Skin epidermis (tissue), 12 donors: ENCODE measurements around the gene STK39.
"Not testable (repeated sequence)": the region's sequence is repeated elsewhere in the genome, so short reads cannot be mapped to it uniquely, and the experiment has no call there.

ENCODE experiments used
- H3K27ac ChIP-seq, 21 experiments: fragments of 200-600 bp; sonication (generic) in 11 of 21; one replicate each; pipeline ENCODE4 v1.5.0; 2020; ENCODE audit warnings: mild to moderate bottlenecking in 3 of 21, inconsistent platforms in 2 of 21, moderate library complexity in 2 of 21
- H3K4me3 ChIP-seq, 7 experiments: fragments of 200-600 bp; sonication (generic) in 2 of 7; one replicate each; pipeline ENCODE4 v1.5.0; 2020; ENCODE audit warnings: inconsistent platforms in 2 of 7, mild to moderate bottlenecking in 2 of 7, moderate library complexity in 1 of 7

The STK39 gene

DNA sequence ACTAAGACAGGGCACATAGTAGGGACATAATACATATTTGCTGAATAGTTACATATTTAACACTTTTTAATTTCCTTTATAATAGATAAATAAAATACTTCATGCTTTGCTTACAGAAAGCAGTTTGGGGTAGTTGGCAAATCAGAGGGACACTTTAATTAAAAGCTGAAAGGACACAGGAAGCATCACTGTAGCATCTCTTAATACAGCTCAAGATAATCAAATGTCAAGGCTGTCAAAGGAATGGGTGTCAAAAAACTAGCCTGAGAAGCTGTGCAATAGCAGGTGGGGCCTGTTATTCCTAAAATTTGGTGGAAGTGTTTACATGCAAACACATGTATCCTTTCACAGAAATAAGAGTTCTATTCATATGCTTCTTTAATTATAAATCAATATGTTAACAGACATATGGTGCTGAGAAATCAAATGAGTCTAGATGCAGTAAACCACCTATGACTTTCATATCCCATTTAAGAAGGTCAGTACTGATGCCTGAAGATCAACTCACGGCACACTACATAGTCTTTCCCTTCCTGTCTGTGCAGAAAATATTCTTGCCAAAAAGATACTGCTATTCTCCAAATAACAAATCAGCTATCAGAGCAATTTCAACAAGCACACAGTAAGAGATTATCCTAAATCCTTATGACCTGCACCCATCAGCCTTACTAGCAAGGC is 174.6 kb downstream of the STK39 start:
- Histone ChIP-seq H3K27ac (no peak overlapping the region), H3K4me3 (no peak overlapping the region)

DNA sequence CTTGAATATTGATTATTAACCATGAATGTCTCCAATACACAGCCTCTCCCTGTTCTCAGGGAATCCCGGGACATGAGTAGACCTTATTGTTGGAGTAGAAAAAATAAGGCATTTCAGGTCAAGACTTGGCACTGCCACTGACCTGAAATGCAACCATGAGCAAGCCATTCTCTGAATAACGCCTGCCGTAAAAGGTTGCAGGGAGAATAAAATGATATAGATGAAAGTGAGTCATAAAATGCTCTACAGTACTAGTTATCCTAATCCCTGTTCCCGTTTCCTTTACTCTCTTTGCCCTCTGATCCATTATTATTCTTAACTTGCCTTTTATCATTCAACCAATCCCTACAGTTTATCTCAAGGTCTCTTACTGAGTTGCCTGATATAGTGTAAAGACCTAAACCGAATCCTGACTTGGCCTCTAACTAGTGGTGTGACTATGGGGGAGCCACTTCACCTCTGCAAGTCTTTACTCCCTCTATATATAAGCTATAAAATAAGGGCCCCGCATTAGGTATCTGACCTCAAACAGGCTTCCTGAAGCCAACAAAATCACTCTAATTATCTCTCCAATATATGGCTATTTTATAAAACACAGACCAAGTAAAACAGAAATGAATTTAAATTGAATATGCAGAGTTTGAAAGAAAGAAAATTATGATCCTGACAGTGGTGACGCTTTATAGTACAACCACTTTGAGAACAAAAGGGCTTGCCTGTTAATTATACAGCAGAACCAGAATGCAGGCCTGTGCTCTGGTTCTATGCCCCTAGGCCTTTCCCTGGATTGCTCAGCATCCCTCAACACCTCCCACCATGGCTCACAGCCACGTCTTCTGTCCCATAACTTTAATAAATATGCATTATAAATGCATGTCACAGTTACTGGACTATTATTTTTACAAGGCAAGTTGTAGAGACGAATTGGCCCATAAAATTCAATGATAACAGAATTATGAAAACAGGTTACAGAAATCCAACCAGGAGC is 183.1 kb downstream of the STK39 start:
- no peak overlapping the region for H3K27ac ChIP-seq
- no peak overlapping the region for H3K4me3 ChIP-seq

DNA sequence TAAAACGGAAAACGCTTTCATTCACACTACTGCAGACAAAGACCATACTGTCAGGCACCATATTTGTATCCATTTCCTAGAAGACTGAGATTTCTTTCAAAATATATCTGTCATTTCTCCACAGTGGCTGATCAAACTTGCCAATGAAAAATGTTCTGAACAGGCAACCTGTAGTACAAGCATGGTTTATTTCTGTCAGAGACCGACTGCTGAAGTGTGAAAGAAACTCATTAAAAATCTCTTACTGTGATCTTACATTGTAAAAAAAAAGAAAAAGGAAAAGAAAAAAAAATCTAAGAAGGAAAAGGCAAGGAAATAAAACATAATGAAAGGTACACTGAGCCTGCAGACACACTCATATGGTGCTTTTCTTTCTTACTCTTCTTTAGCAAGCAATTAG is 184.5 kb downstream of the STK39 start:
- no peak overlapping the region for H3K4me3 ChIP-seq
- H3K27ac ChIP-seq: no peak overlapping the region

GRCh38 chr2:168062054-168062453 is 185.3 kb downstream of the STK39 start:
- Histone ChIP-seq H3K4me3 (no peak overlapping the region), H3K27ac (no peak overlapping the region)

- no peak overlapping the region for H3K27ac ChIP-seq
- H3K4me3 ChIP-seq: no peak overlapping the region
Observed at GRCh38 chr2:168060986-168061750, 186.2 kb downstream of the STK39 start.

DNA sequence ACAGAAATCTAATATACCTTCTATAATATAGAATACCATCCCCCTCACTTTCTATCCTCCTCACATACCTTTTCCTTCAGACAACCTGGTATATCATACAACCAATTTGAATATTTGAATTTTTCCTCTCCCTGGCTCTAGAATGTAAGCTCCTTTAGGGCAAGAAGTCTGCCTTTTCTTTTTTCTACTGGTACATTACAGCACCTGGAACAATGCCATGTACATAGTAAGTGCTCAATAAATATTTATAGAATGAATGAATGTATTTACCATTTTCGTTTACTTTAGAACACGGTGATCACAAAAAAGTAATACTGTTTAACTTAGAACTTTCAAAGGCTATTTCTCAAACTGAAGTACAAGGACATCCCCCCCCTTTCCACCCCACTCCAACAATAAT is 187.6 kb downstream of the STK39 start:
- H3K4me3 ChIP-seq: no peak overlapping the region
- H3K27ac ChIP-seq: no peak overlapping the region

DNA sequence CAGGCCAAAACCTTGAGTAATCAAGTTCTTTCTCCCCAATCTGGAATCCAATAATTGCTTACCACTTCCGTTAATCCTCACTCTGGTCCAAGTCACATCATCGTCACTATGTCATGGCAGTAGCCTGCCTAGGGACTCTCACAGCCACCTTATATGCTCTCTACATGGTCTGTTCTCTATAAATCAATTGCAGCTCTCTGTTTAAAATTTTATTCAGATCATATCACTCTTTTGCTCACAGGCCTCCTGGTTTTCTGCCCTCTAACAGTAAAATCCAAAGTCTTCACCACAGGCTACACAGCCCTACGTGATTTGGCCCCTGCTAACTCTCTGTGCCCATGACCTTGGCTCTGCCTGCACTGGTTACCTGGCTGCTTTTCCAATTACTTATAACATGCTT is 188.7 kb downstream of the STK39 start:
- H3K27ac ChIP-seq: no peak overlapping the region
- no peak overlapping the region for H3K4me3 ChIP-seq

GRCh38 chr2:168056242-168056787 is 191.1 kb downstream of the STK39 start:
- no peak overlapping the region for H3K27ac ChIP-seq

GRCh38 chr2:168054657-168055056 is 192.7 kb downstream of the STK39 start:
- no peak overlapping the region for H3K4me3 ChIP-seq
- H3K27ac ChIP-seq: no peak overlapping the region

More at GRCh38 chr2:168056242-168056787, 191.1 kb downstream of the STK39 start:
- no peak overlapping the region for H3K4me3 ChIP-seq

GRCh38 chr2:168053676-168054075 is 193.7 kb downstream of the STK39 start:
- H3K27ac ChIP-seq: no peak overlapping the region
- no peak overlapping the region for H3K4me3 ChIP-seq

DNA sequence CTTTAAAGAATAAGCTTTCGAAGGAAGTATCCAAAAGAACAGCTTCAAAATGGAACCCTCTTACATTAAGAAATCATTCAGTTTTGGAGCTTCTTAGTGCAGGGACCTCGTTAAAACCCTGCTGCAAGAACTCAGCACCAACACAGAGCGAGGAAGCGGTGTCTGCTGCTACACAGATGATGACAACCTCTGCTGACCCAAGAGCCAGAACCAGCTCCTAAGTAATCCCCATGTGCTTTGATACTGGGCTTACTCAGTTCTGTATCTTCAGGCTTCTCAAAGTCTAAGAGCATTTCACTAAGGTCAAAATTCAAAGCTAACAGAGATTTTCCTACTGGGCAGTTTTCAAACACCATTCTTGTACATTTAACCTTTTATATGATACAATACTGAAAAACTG is 194.6 kb downstream of the STK39 start:
- Histone ChIP-seq H3K4me3 (no peak overlapping the region), H3K27ac (no peak overlapping the region)

GRCh38 chr2:168050377-168050776 is 197.0 kb downstream of the STK39 start:
- Histone ChIP-seq H3K27ac (no peak overlapping the region), H3K4me3 (no peak overlapping the region)

DNA sequence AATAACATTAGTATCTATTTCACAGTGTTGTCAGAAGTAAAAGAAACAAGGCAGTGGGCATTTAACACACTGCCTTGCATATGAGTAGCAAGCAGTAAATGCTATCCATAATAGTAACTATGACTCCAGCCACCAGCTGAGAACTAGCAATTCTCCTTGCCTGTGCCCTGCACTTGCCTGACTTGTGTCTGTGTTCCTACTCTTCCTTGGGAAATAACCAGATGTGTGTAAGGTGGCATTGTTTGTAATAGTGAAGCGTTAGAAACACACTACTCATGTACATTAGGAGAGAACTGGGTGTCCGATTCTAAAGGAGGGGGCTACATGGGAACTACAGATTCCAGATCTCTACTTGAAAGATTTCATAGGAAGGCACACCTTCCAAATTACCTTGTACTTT is 197.8 kb downstream of the STK39 start:
- H3K27ac ChIP-seq: no peak overlapping the region

DNA sequence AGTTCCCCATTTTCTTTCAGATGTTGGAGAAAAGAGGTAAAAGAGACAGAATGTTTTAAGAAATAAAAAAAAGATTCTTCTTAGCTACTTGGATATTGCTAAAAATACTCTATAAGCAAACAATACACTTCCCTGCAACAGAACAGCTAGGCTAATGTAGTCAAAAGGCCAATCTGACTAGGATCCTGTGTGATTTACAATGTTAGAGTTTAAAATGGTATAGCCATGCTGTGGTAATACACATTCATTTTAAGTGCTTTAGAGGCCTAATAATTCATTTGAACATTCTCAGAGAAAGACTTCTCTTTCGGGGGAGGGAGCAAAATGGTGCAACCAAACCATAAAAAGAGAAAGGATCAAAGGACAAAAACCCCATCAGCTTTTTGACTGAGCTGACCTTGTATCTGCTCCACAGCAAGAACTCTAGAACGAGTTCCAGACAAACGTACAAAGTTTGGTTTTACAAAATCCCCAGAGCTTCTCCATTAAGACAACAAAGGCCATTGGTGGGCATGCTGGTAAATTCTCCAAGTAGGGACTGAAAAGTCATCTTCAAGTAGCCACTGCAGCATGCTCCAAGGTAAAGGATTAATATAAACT is 200.2 kb downstream of the STK39 start:
- Histone ChIP-seq H3K4me3 (no peak overlapping the region), H3K27ac (no peak overlapping the region)

More for the DNA sequence above, 197.8 kb downstream of the STK39 start:
- H3K4me3 ChIP-seq: no peak overlapping the region

- Histone ChIP-seq H3K27ac (no peak overlapping the region), H3K4me3 (no peak overlapping the region)
Observed at GRCh38 chr2:168044579-168044978, 202.8 kb downstream of the STK39 start.

DNA sequence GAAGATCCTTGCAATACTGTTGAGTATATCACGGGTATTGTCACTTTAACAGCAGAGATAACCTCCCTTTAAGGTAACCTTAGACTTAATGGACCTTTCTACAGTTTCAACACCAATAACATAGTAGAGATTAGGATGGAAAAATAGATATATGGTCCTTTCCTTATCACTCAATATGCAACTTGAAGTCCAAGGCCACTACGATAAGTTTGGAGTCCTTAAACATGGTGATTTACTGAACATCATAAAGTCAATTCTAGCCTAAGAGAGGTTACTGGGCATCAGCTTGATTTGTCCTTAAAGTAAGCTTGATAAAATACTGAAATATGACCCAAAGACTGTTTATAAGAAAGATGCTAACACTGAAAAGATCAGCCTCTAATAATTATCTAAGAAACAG is 203.2 kb downstream of the STK39 start:
- no peak overlapping the region for H3K27ac ChIP-seq
- H3K4me3 ChIP-seq: no peak overlapping the region

GRCh38 chr2:168042127-168042824 is 205.1 kb downstream of the STK39 start:
- H3K27ac ChIP-seq, H3K4me3 ChIP-seq: not testable (repeated sequence)

- Histone ChIP-seq H3K4me3 (no peak overlapping the region), H3K27ac (no peak overlapping the region)
Observed at GRCh38 chr2:168039881-168040280, 207.5 kb downstream of the STK39 start.

- H3K4me3 ChIP-seq: no peak overlapping the region
- H3K27ac ChIP-seq: no peak overlapping the region
Observed at GRCh38 chr2:168037778-168038177, 209.6 kb downstream of the STK39 start.
